SIG-M5 (cell line): Measurements from ENCODE around the gene IFI44L.

Experiments
- DNase-seq: peaks from one replicate; lab custom pipeline; 2025; lab: John Stamatoyannopoulos, UW

IFI44L gene

DNA sequence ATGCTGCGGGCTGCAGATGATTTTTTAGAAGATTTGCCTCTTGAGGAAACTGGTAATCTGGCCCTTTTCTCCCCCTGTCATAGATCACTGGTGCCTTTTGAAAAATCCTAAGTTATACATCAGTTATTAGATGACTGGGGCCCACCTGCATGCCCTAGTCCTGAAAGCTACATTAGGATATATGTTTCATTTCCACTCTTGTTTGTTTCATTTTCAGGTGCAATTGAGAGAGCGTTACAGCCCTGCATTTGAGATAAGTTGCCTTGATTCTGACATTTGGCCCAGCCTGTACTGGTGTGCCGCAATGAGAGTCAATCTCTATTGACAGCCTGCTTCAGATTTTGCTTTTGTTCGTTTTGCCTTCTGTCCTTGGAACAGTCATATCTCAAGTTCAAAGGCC lies 21.3 kb downstream of the IFI44L start:
- no peak for DNase-seq

GRCh38 chr1:78645723-78646122 lies 25.5 kb downstream of the IFI44L start:
- no peak for DNase-seq

DNA sequence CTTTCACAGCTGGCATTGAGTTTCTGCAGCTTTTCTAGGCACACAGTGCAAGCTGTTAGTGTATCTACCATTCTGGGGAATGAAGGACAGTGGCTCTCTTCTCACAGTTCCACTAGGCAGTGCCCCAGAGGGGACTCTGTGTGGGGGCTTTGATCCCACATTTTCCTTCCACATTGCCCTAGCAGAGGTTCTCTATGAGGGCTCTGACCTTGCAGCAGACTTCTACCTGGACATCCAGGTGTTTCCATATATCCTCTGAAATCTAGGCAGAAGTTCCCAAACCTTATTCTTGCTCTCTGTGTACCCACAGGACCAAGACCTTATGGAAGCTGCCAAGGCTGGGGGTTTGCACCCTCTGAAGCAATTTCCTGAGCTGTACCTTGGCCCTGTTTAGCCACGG lies 27.0 kb downstream of the IFI44L start:
- DNase-seq = no peak

DNA sequence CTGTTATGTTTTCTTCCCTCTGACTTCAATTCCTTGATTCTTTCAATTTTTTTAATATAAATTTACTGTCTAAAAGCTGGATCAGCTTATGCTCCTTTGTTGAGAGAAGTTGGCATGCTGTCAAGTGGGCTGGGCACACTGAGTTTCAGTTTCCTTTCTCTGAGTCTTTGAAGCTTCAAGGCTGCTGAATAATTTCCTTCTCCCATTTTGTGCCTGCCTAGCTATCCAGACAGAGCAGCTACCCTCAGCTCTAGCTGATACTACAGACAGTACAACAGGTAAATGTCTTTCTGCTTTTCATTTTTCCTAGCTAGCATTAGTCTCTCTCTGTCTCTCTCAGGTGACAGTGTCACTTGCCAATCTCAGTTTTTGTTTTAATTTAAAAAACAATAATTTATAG lies 29.4 kb downstream of the IFI44L start, which contains the start of gene IFI44:
Gene IFI44, plus strand, starts transcription at position 204 of the 400 bp plus-strand sequence. CDS start 365 bp downstream, outside the sequence.
- DNase-seq = no peak

- DNase-seq = no peak
Measured at GRCh38 chr1:78650114-78650660, 29.9 kb downstream of the IFI44L start.

DNA sequence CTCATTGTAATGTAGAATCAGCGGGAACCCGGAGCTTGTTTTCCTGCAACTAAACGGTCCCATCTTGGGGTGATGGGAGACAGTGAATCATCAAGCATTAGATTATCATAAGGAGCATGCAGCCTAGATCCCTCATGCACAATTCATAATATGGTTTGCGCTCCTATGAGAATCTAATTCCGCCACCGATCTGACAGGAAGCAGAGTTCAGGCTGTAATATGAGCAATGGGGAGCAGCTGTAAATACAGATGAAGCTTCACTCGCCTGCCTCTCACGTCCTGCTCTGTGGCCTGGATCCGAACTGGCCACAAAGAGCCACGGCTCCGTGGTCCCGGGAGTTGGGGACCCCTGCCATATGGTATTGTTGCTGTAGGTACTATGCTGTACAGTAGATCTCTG lies 31.0 kb downstream of the IFI44L start:
- no peak for DNase-seq

- DNase-seq = no peak
Measured at GRCh38 chr1:78652019-78652560, 31.8 kb downstream of the IFI44L start.

- no peak for DNase-seq
Measured at GRCh38 chr1:78658901-78659300, 38.7 kb downstream of the IFI44L start.

DNA sequence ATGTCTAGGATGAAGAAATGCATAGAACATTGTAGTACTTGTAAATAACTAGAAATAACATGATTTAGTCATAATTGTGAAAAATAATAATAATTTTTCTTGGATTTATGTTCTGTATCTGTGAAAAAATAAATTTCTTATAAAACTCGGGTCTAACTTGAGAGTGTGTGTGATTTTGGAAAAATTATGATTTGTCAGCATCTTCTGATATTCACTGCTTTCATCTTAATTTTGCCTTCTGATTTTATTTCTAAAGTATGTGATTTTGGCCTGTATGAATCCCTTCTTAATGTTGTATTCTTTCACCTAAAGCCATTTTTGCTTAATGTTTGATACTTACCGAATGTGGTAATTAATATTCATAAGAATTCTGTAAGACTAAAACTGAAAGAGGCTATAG lies 43.7 kb downstream of the IFI44L start:
- no peak for DNase-seq

GRCh38 chr1:78664763-78665162 lies 44.5 kb downstream of the IFI44L start:
- DNase-seq = no peak

GRCh38 chr1:78665809-78666208 lies 45.6 kb downstream of the IFI44L start:
- DNase-seq = no peak

- no peak for DNase-seq
Measured at GRCh38 chr1:78667939-78668338, 47.7 kb downstream of the IFI44L start.

DNA sequence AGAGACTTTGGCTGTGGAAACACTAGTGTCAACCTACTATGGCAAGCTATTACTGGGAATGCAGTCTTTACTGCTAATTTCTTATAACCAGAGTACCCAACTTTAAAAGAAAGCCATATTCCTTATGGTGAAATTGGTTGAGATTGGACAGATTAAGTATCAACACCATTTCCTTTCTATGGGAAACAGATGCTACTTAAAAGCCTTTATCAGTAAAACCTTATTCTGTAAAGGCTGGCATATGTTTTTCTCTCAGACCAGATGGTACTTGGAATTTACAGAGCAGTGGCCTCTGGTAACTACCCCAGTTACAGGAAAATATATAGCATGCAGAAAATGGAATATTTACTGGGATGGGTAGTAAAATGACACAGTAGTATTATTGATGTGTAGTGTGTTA lies 48.2 kb downstream of the IFI44L start:
- DNase-seq = no peak

GRCh38 chr1:78672428-78672827 lies 52.2 kb downstream of the IFI44L start:
- no peak for DNase-seq

DNA sequence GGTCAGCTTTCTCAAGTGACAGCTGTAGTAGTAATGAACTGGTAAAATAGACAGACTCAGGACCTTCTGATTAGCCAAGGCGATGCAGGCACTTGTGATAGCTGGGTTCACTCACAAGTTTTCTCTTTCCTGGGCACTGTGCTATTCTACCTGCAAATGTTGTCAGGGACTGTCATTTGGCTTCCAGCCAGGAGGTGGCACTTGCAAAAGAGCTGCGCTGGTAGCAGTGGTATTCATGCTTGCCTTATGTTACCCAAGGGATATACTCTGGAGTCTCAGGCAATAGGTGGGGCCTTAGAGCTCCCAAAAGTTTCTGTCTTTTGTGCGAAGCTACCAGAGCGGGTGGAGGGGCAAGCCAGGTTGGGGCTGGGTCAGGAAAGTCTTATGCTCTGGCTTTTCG lies 52.9 kb downstream of the IFI44L start:
- DNase-seq = no peak

GRCh38 chr1:78676347-78676982 lies 56.2 kb downstream of the IFI44L start:
- no peak for DNase-seq

DNA sequence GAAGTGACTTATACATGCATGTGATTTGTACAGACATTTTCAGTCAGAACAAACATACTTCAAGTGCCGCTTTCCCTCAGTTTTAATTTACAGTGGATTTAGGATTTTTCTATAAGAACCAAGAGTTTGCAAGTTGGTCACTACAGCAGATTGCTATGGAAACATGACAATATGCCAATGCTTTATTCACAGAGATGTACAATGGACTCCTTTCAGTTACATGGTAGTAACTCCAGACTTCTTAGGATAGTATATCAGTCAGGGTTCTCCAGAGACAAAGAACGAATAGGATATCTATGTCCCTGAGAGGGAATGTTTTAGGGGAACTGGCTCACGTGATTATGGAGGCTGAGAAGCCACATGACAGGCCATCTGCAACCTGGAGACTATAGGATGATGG lies 56.7 kb downstream of the IFI44L start:
- DNase-seq = no peak

- no peak for DNase-seq
Measured at GRCh38 chr1:78677788-78678187, 57.5 kb downstream of the IFI44L start.

GRCh38 chr1:78678324-78678723 lies 58.1 kb downstream of the IFI44L start:
- DNase-seq = no peak

- DNase-seq = no peak
Measured at GRCh38 chr1:78681265-78681664, 61.0 kb downstream of the IFI44L start.

- no peak for DNase-seq
Measured at GRCh38 chr1:78682496-78682895, 62.2 kb downstream of the IFI44L start.

DNA sequence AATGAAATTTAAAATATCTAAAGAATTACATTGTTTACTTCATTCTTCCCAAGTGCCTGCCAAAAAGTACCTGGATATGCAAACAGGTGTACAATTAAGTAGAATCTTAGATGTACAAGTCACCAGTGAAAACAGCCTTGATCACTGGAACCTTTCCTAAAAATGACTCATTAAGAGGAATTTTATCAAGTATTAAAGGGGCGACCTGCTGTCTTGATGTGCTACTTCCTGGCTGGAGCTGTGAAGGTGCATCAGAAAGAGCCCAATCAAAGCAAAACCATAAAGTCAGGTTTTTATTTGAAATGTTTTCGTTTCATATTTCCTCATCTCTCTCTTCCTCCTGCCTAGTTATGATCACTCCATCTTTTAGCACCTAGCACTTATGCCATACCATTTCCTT lies 62.8 kb downstream of the IFI44L start:
- DNase-seq = no peak

DNA sequence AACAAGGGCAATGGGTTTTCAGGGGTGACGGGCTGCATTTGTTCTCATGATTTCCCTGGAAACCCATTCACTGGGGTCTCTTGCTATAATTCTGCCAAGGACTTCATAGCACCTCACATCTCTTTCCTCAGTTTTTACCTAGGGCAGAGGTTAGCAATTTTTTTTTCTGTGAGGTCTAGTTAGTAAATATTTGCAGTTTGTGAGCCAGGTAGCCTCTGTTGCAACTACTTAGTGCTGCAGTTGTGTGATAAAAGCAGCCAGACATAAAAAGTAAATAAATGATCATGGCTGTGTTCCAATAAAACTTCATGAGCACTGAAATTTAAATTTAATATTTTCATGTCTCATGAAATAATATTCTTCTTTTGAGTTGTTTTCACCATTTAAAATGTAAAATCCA lies 67.1 kb downstream of the IFI44L start:
- no peak for DNase-seq

DNA sequence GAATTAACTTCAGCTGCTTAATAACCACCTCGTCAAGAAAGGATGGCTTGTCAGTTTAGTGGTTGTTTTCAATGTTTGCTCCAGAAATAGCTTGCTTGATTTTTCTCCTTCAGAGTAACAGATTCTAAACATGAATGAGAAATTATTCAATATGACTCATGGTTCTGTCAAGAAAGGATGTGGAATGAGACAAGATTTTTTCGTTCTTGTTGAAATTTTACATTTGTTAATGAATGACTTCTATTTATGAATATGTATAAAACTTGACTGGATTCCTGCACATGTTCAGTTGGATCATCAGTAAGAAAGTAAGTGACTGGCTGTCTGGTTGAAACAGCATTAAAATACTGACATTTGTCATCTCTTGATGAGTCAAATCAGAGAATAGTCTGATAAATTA lies 67.7 kb downstream of the IFI44L start:
- DNase-seq = no peak
